K562 (cell line): ENCODE data around the gene TBC1D7. TPM values are rescaled to one million over a fixed set of nuclear protein-coding genes. Genes with fewer than 3 reads are reported as not detected.

Source experiments
- ATF2 ChIP-seq: sonication (generic); formaldehyde crosslinking; IDR thresholded peaks from 2 replicates; pipeline ENCODE4 v1.8.1; 2022; ENCODE audit warnings: missing genetic modification reagents
- EZH2 ChIP-seq: IDR thresholded peaks from 2 replicates; pipeline ENCODE4 v1.6.1; 2012; ENCODE audit warnings: low read depth, mild to moderate bottlenecking, inconsistent platforms, low read length, borderline replicate concordance
- FOSL1 ChIP-seq: fragments of 200-800 bp; sonication (Bioruptor generic); conservative IDR thresholded peaks from 2 replicates; pipeline ENCODE4 v1.6.1; 2016; ENCODE audit warnings: missing genetic modification characterization, missing compliant biosample characterization
- GABPA ChIP-seq: fragments of 200-800 bp; sonication (Bioruptor generic); conservative IDR thresholded peaks from 2 replicates; pipeline ENCODE4 v1.6.1; 2016; ENCODE audit warnings: low read depth, missing genetic modification characterization, missing compliant biosample characterization
- MBD2 ChIP-seq: sonication (generic); IDR thresholded peaks from 2 replicates; pipeline ENCODE4 v1.6.1; 2016; ENCODE audit warnings: low read depth, borderline replicate concordance
- MCM2 ChIP-seq: fragments of 450-650 bp; IDR thresholded peaks from 2 replicates; pipeline ENCODE4 v1.6.1; 2017; ENCODE audit warnings: low read depth, mild to moderate bottlenecking
- NFIC ChIP-seq: fragments of 450-650 bp; IDR thresholded peaks from 2 replicates; pipeline ENCODE4 v1.6.1; 2017; ENCODE audit warnings: mild to moderate bottlenecking, inconsistent platforms
- ZBTB11 ChIP-seq, 3 experiments: fragments of 200-800 bp in 1 of 3; fragments of 250-450 bp in 1 of 3; fragments of 450-650 bp in 1 of 3; sonication (Bioruptor Pico) in 1 of 3; sonication (Bioruptor generic) in 1 of 3; formaldehyde crosslinking in 1 of 3; IDR thresholded peaks; 2 replicates each; pipeline versions ENCODE4 v1.6.1 to v1.8.0; 2016 to 2022; ENCODE audit warnings: mild to moderate bottlenecking in 2 of 3, missing genetic modification characterization in 2 of 3, missing compliant biosample characterization in 1 of 3, moderate library complexity in 1 of 3
- ZNF175 ChIP-seq: fragments of 200-800 bp; sonication (Bioruptor generic); IDR thresholded peaks from 2 replicates; pipeline ENCODE4 v1.6.1; 2016; ENCODE audit warnings: low read depth, mild to moderate bottlenecking, missing genetic modification characterization, missing compliant biosample characterization
- ZNF57 ChIP-seq: fragments of 450-650 bp; formaldehyde crosslinking; IDR thresholded peaks from 2 replicates; pipeline ENCODE4 v1.4.0; 2020; ENCODE audit warnings: mild to moderate bottlenecking, moderate library complexity
- polyA plus RNA-seq, 8 experiments: library from polyadenylated mRNA; depleted of rRNA in 4 of 8; stranded (reverse) in 5 of 8; unstranded in 3 of 8; fragments of >200 nt; fragmentation: Nextera tagmentation in 2 of 8; fragmentation: Illumina TruSeq in 1 of 8; extraction: Ambion mirVana in 2 of 8; extraction: Trizol in 1 of 8; gene quantifications; 2 replicates each; pipeline versions ENCODE4 v1.2.1 to v1.2.3, GENCODE V29; 2011 to 2014; ENCODE audit warnings: inconsistent platforms in 1 of 8, missing spikeins in 1 of 8
- total RNA-seq, 7 experiments: library from RNA; depleted of rRNA in 6 of 7; stranded (reverse); fragments of >200 nt in 6 of 7; fragmentation: Illumina TruSeq in 2 of 7; extraction: Trizol in 2 of 7; gene quantifications; 2 replicates each; pipeline versions ENCODE4 v1.2.1 to v1.2.3, GENCODE V29; 2011 to 2021; ENCODE audit warnings: low replicate concordance in 1 of 7
- TF ChIP-seq, protein P1 (sequence below): fragments of 200-800 bp; sonication (Bioruptor generic); IDR thresholded peaks from 2 replicates; pipeline ENCODE4 v1.6.1; 2016; ENCODE audit warnings: missing genetic modification characterization, missing compliant biosample characterization
- TF ChIP-seq, protein P2 (sequence below): sonication (generic); formaldehyde crosslinking; IDR thresholded peaks from 2 replicates; pipeline ENCODE4 v1.9.0; 2022; ENCODE audit warnings: mild to moderate bottlenecking, missing genetic modification reagents
- TF ChIP-seq, protein P3 (sequence below): IDR thresholded peaks from 2 replicates; pipeline ENCODE4 v1.6.1; 2012; ENCODE audit warnings: low read depth, low read length, improper control_type of control experiment, borderline replicate concordance

The TBC1D7 gene
- total and polyA plus RNA-seq, 9 of the 15 experiments (the other 6 are each of a cell fraction or from before 2014, with no cell fraction given), result 49.4 to 107 (median 61.1) TPM

GRCh38 chr6:13360671-13361540 lies 32.6 kb upstream of the TBC1D7 start (continued):
- TF ChIP-seq MCM2, result no peak
- TF ChIP-seq GABPA (tag), result peak; percentile 62; the same call in 1 of the 2 replicates
- TF ChIP-seq EZH2, result no peak
- peak; percentile 58; the same call in 1 of the 2 replicates for TF ChIP-seq MBD2
- TF ChIP-seq, protein P1, sequence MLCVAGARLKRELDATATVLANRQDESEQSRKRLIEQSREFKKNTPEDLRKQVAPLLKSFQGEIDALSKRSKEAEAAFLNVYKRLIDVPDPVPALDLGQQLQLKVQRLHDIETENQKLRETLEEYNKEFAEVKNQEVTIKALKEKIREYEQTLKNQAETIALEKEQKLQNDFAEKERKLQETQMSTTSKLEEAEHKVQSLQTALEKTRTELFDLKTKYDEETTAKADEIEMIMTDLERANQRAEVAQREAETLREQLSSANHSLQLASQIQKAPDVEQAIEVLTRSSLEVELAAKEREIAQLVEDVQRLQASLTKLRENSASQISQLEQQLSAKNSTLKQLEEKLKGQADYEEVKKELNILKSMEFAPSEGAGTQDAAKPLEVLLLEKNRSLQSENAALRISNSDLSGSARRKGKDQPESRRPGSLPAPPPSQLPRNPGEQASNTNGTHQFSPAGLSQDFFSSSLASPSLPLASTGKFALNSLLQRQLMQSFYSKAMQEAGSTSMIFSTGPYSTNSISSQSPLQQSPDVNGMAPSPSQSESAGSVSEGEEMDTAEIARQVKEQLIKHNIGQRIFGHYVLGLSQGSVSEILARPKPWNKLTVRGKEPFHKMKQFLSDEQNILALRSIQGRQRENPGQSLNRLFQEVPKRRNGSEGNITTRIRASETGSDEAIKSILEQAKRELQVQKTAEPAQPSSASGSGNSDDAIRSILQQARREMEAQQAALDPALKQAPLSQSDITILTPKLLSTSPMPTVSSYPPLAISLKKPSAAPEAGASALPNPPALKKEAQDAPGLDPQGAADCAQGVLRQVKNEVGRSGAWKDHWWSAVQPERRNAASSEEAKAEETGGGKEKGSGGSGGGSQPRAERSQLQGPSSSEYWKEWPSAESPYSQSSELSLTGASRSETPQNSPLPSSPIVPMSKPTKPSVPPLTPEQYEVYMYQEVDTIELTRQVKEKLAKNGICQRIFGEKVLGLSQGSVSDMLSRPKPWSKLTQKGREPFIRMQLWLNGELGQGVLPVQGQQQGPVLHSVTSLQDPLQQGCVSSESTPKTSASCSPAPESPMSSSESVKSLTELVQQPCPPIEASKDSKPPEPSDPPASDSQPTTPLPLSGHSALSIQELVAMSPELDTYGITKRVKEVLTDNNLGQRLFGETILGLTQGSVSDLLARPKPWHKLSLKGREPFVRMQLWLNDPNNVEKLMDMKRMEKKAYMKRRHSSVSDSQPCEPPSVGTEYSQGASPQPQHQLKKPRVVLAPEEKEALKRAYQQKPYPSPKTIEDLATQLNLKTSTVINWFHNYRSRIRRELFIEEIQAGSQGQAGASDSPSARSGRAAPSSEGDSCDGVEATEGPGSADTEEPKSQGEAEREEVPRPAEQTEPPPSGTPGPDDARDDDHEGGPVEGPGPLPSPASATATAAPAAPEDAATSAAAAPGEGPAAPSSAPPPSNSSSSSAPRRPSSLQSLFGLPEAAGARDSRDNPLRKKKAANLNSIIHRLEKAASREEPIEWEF (CRISPR knock-in tag), result peak; percentile 78; the same call in 1 of the 2 replicates
- peak in 1 of 3 experiments; percentile 84; a peak in 2 of 6 replicates for TF ChIP-seq ZBTB11 (CRISPR knock-in tag; IDR thresholded peaks at IDR 0.05)
- peak; percentile 51 for TF ChIP-seq NFIC
- TF ChIP-seq ZNF175 (CRISPR knock-in tag), result peak; percentile 94
- 0 out of 2 replicates have a peak, but pooled peaks have one; percentile 36 for TF ChIP-seq ZNF57 (CRISPR knock-in tag)
- peak; percentile 41 for TF ChIP-seq FOSL1 (tag)
- TF ChIP-seq, protein P2, sequence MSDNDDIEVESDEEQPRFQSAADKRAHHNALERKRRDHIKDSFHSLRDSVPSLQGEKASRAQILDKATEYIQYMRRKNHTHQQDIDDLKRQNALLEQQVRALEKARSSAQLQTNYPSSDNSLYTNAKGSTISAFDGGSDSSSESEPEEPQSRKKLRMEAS (CRISPR knock-in tag), result peak; percentile 79
- TF ChIP-seq, protein P3, sequence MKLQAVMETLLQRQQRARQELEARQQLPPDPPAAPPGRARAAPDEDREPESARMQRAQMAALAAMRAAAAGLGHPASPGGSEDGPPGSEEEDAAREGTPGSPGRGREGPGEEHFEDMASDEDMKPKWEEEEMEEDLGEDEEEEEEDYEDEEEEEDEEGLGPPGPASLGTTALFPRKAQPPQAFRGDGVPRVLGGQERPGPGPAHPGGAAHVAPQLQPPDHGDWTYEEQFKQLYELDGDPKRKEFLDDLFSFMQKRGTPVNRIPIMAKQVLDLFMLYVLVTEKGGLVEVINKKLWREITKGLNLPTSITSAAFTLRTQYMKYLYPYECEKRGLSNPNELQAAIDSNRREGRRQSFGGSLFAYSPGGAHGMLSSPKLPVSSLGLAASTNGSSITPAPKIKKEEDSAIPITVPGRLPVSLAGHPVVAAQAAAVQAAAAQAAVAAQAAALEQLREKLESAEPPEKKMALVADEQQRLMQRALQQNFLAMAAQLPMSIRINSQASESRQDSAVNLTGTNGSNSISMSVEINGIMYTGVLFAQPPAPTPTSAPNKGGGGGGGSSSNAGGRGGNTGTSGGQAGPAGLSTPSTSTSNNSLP, result no peak
- TF ChIP-seq ATF2 (CRISPR knock-in tag), result peak; percentile 49; the same call in 1 of the 2 replicates
